Suprapubic skin (tissue), 4 donors: Measurements from ENCODE around the gene CNDP1.

Source experiments
- EP300 ChIP-seq: sonication (generic); formaldehyde crosslinking; IDR thresholded peaks from one replicate; pipeline ENCODE4 v1.6.1; 2017; ENCODE audit warnings: antibody characterized with exemption
- POLR2A ChIP-seq, 2 donors: fragments of 450-650 bp; IDR thresholded peaks; one replicate each; pipeline ENCODE4 v1.6.1; 2017; ENCODE audit warnings: antibody characterized with exemption in 2 of 2, mild to moderate bottlenecking in 2 of 2, moderate library complexity in 2 of 2
- POLR2AphosphoS5 ChIP-seq, 3 donors: sonication (generic); formaldehyde crosslinking; IDR thresholded peaks; one replicate each; pipeline ENCODE4 v1.6.1; 2017; ENCODE audit warnings: antibody characterized with exemption in 3 of 3
- TF ChIP-seq, protein P1 (sequence below), 2 donors: fragments of 200-600 bp in 1 of 2; fragments of 450-650 bp in 1 of 2; sonication (generic) in 1 of 2; IDR thresholded peaks; one replicate each; pipeline ENCODE4 v1.5.1; 2016 to 2019; ENCODE audit warnings: antibody characterized with exemption in 2 of 2, mild to moderate bottlenecking in 1 of 2, moderate library complexity in 1 of 2

DNA sequence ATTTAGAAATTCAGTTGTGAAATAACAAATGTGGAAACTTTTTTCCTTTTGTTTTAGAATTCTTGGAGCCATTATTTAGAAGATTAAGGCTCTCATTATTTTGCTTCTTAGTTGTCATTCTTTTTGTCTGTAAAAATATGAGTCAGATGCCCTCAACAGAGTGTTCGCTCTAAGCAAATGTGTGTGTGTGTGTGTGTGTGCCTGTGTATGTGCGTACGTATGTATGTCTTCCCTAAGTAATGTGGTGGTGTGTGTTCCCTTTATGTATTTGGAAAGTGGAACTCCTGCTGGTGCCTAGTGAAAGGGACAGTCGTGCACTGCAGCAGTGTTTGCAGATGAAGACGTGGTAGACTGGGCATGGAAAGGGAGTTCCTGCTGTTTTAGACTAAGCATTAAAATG is 90.9 kb downstream of the CNDP1 start:
- TF ChIP-seq EP300 (no peak), POLR2AphosphoS5 (IDR thresholded peaks at IDR 0.05) (no peak), POLR2A (IDR thresholded peaks at IDR 0.05) (no peak)
- TF ChIP-seq, protein P1, sequence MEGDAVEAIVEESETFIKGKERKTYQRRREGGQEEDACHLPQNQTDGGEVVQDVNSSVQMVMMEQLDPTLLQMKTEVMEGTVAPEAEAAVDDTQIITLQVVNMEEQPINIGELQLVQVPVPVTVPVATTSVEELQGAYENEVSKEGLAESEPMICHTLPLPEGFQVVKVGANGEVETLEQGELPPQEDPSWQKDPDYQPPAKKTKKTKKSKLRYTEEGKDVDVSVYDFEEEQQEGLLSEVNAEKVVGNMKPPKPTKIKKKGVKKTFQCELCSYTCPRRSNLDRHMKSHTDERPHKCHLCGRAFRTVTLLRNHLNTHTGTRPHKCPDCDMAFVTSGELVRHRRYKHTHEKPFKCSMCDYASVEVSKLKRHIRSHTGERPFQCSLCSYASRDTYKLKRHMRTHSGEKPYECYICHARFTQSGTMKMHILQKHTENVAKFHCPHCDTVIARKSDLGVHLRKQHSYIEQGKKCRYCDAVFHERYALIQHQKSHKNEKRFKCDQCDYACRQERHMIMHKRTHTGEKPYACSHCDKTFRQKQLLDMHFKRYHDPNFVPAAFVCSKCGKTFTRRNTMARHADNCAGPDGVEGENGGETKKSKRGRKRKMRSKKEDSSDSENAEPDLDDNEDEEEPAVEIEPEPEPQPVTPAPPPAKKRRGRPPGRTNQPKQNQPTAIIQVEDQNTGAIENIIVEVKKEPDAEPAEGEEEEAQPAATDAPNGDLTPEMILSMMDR (IDR thresholded peaks at IDR 0.05): no peak
